AG04450 (cell line): ENCODE data around the gene GLUD2. TPM values are rescaled to one million over a fixed set of nuclear protein-coding genes. Genes with fewer than 3 reads are reported as not detected.

ENCODE experiments used
- CTCF ChIA-PET: fragments of 300-600, 350-600 bp; formaldehyde crosslinking; extraction: SDS; loops from one replicate; lab custom pipeline; 2022; ENCODE audit warnings: antibody characterized with exemption, inconsistent platforms; lab: Charles Lee
- POLR2A ChIA-PET: fragments of 350-600 bp; formaldehyde crosslinking; extraction: SDS; loops from one replicate; lab custom pipeline; 2021; ENCODE audit warnings: antibody characterized with exemption, inconsistent platforms; lab: Yijun Ruan, JAX
- DNase-seq: peaks from one replicate; pipeline ENCODE4 v3.0.0-alpha.2; 2011; ENCODE audit warnings: low read depth, low spot score
- H3K27ac ChIP-seq: one replicate; pipeline ENCODE4 v1.5.1; 2012; ENCODE audit warnings: low read depth, low read length, control low read depth
- H3K27me3 ChIP-seq: one replicate; pipeline ENCODE4 v1.6.0; 2012; ENCODE audit warnings: low read length; ENCODE audit not compliant: control insufficient read depth, insufficient read depth
- H3K4me3 ChIP-seq: 2 replicates; pipeline ENCODE4 v1.5.1; 2011; ENCODE audit warnings: mild to moderate bottlenecking, low read depth, low read length, control low read depth
- H3K9me3 ChIP-seq: 2 replicates; pipeline ENCODE4 v1.5.1; 2012; ENCODE audit warnings: low read length; ENCODE audit not compliant: control insufficient read depth, insufficient read depth
- CTCF ChIP-seq: IDR thresholded peaks from 2 replicates; pipeline ENCODE4 v1.5.1; 2011; ENCODE audit warnings: low read depth, low read length, control low read depth, inconsistent platforms
- polyA plus RNA-seq: library from polyadenylated mRNA; depleted of rRNA; stranded (reverse); fragments of >200 nt; gene quantifications from 2 replicates; pipeline ENCODE4 v1.2.3, GENCODE V29; 2011; rRNA removed

Gene GLUD2
- polyA plus RNA-seq, 1 experiment: 1.3 TPM

DNA sequence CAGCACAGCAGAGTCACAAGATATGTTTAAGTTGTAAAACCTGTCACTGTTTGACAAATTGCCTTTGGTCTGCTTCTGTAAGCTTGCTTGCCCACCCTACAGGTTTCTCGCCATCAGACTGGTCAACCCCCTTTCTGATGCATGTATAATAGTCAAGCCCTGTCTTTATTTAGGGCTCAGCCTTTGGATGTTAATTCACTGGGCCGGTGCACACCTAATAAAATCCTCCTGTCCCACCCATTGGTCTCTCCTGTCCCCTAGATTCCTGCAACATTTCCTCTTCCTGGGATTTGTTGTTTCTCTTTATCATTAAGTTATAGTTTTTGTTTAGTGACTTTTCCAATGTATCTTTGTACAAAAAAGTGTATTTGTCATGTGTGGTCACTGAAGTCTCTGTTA is 38.2 kb downstream of the GLUD2 start:
- CTCF ChIA-PET: no interaction called here

GRCh38 chrX:121093011-121093410 is 45.6 kb downstream of the GLUD2 start:
- no peak for DNase-seq
- Histone ChIP-seq H3K27ac (no peak overlapping the region), H3K27me3 (no peaks in the 10 kb centered on the region), H3K4me3 (no peak overlapping the region), H3K9me3 (no peaks in the 10 kb centered on the region)
- ChIA-PET POLR2A (no interaction called here), CTCF (no interaction called here)
- TF ChIP-seq CTCF: no peak

More for the DNA sequence above, 38.2 kb downstream of the GLUD2 start:
- Histone ChIP-seq H3K4me3 (no peak overlapping the region), H3K9me3 (no peaks in the 10 kb centered on the region; the same call in 1 of the 2 replicates), H3K27me3 (no peaks in the 10 kb centered on the region), H3K27ac (no peak overlapping the region)
- TF ChIP-seq CTCF: no peak
- POLR2A ChIA-PET: no interaction called here
- no peak for DNase-seq

Other genes with a start within 250 kb of the GLUD2 start
- not detected in 2 replicates for gene CT47B1, start 171.7 kb upstream of the GLUD2 start, polyA plus RNA-seq
- not detected in 2 replicates for gene CT47A11, start 110.5 kb upstream of the GLUD2 start, polyA plus RNA-seq
- gene CT47A10, start 105.6 kb upstream of the GLUD2 start, polyA plus RNA-seq: not detected in 2 replicates
- gene CT47A9, start 100.7 kb upstream of the GLUD2 start, polyA plus RNA-seq: not detected in 2 replicates
- gene CT47A8, start 95.9 kb upstream of the GLUD2 start, polyA plus RNA-seq: not detected in 2 replicates
- gene CT47A7, start 91.0 kb upstream of the GLUD2 start, polyA plus RNA-seq: not detected in 2 replicates
- not detected in 2 replicates for gene CT47A6, start 86.1 kb upstream of the GLUD2 start, polyA plus RNA-seq
- gene CT47A5, start 81.3 kb upstream of the GLUD2 start, polyA plus RNA-seq: not detected in 2 replicates
- gene CT47A4, start 76.4 kb upstream of the GLUD2 start, polyA plus RNA-seq: not detected in 2 replicates
- gene CT47A3, start 71.5 kb upstream of the GLUD2 start, polyA plus RNA-seq: not detected in 2 replicates
- not detected in 2 replicates for gene CT47A2, start 66.7 kb upstream of the GLUD2 start, polyA plus RNA-seq
- not detected in 2 replicates for gene CT47A1, start 61.9 kb upstream of the GLUD2 start, polyA plus RNA-seq